Measurements from ENCODE around the gene SPATS2. TPM values are rescaled to one million over a fixed set of nuclear protein-coding genes. Genes with fewer than 3 reads are reported as not detected.

The SPATS2 gene
- total and polyA plus RNA-seq, 2 donors (not counting 3 experiments of a cell fraction or from before 2014, with no cell fraction given): 55.8 to 66.5 TPM

DNA sequence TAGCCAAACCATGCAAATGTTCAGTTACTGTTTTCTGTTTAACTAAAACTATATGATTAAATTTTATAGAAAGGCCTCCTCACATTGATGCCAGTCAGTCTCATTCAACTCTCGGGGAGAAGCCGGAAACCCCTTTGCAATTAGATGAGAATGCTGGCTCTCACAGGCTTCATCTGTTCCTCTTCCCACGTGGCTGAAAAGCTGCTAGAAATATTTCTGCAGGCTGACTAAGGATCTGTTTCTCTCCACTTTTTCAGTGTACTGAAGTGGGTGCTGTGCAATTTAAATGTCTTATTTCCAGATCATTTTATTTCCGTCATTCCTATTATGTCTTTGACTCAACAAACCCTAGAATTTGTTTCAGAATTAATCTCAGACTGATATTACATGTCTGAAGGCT lies 154.1 kb downstream of the SPATS2 start:
- no peaks in the 10 kb centered on the region for H3K9me1 ChIP-seq (replicated peaks; ENCODE audit: control insufficient read depth, extremely low read depth, insufficient read depth, low read length)
- no peak overlapping the region for H3K9ac ChIP-seq (replicated peaks; ENCODE audit: extremely low read depth, insufficient read depth, low read length)
- H3K4me2 ChIP-seq (ENCODE audit: insufficient read depth, low read length): no peak overlapping the region
- H3K27ac ChIP-seq (ENCODE audit: insufficient read depth, low read depth, low read length): no peak overlapping the region
- peaks cover 10% of the 10 kb centered on the region for H3K4me1 ChIP-seq (ENCODE audit: control insufficient read depth, extremely low read depth, insufficient read depth, low read length)
- no peak overlapping the region for H3K4me3 ChIP-seq (replicated peaks in 1 of 3; ENCODE audit: insufficient read depth in 1 of 3, low read depth in 1 of 3, low read length in 3 of 3)
- H3K36me3 ChIP-seq (ENCODE audit: control insufficient read depth in 2 of 2, extremely low read depth in 1 of 2, insufficient read depth in 2 of 2, low read length in 2 of 2): peaks cover 23 to 35% of the 10 kb centered on the region in 2 experiments
- H3K9me3 ChIP-seq (replicated peaks; ENCODE audit: control insufficient read depth, insufficient read depth, low read length): no peaks in the 10 kb centered on the region
- POLR2A ChIA-PET: no interaction called here
- BruUV-seq (replicated peaks): no TSS peak
- TF ChIP-seq POLR2AphosphoS5 (IDR thresholded peaks at IDR 0.05; ENCODE audit: insufficient read depth, low read depth, low read length): no peak
- TF ChIP-seq FOS (IDR thresholded peaks at IDR 0.05; ENCODE audit: borderline replicate concordance, insufficient read depth, low read length): no peak
- TF ChIP-seq POLR2A (IDR thresholded peaks at IDR 0.05; ENCODE audit: low read depth, low read length): no peak
- TF ChIP-seq EZH2 (IDR thresholded peaks at IDR 0.05; ENCODE audit: borderline replicate concordance, low read depth, low read length, severe bottlenecking): no peak
- TF ChIP-seq JUN (IDR thresholded peaks at IDR 0.05; ENCODE audit: borderline replicate concordance, insufficient read depth, insufficient read length, low read depth): no peak
- no peak for TF ChIP-seq MYC (IDR thresholded peaks at IDR 0.05; ENCODE audit: low read depth, low read length)
- TF ChIP-seq, protein P1, sequence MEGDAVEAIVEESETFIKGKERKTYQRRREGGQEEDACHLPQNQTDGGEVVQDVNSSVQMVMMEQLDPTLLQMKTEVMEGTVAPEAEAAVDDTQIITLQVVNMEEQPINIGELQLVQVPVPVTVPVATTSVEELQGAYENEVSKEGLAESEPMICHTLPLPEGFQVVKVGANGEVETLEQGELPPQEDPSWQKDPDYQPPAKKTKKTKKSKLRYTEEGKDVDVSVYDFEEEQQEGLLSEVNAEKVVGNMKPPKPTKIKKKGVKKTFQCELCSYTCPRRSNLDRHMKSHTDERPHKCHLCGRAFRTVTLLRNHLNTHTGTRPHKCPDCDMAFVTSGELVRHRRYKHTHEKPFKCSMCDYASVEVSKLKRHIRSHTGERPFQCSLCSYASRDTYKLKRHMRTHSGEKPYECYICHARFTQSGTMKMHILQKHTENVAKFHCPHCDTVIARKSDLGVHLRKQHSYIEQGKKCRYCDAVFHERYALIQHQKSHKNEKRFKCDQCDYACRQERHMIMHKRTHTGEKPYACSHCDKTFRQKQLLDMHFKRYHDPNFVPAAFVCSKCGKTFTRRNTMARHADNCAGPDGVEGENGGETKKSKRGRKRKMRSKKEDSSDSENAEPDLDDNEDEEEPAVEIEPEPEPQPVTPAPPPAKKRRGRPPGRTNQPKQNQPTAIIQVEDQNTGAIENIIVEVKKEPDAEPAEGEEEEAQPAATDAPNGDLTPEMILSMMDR (IDR thresholded peaks at IDR 0.05; ENCODE audit: extremely low read depth in 1 of 2, insufficient read depth in 1 of 2, low read depth in 1 of 2, low read length in 2 of 2): no peak
- TF ChIP-seq, protein P2, sequence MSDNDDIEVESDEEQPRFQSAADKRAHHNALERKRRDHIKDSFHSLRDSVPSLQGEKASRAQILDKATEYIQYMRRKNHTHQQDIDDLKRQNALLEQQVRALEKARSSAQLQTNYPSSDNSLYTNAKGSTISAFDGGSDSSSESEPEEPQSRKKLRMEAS (IDR thresholded peaks at IDR 0.05; ENCODE audit: insufficient read depth, insufficient read length): no peak
- TF ChIP-seq GATA2 (IDR thresholded peaks at IDR 0.05; ENCODE audit: insufficient read depth, insufficient read length, low read depth, low read length): no peak
- H2AFZ ChIP-seq (ENCODE audit: low read depth, low read length): no peak overlapping the region
- no peaks in the 10 kb centered on the region for H3K79me2 ChIP-seq (ENCODE audit: control insufficient read depth, insufficient read depth, low read length)
- no peaks in the 10 kb centered on the region for H4K20me1 ChIP-seq (replicated peaks; ENCODE audit: control insufficient read depth, extremely low read depth, insufficient read depth, low read length)
- DNase-seq (ENCODE audit: low read depth, low spot score) (no peak), FAIRE-seq (no peak)
- intact Hi-C loops (cut with micrococcal nuclease): no loop called here
- CTCF ChIA-PET: interaction anchor here (2.2 kb wide), 1 partner anchor 163 kb away, joined by 12 read pairs; no protein-coding TSS in a partner anchor
- dilution Hi-C loops (cut with MboI; ENCODE audit: extremely low pct_ligation_motif_present, low sequenced_read_pairs): loop anchor here (25.0 kb wide), 1 partner anchor 159 kb away; the partner anchor contains the start of gene SPATS2
- no peaks in the 10 kb centered on the region for H3K27me3 ChIP-seq (ENCODE audit: control insufficient read depth in 2 of 2, insufficient read depth in 2 of 2, low read length in 2 of 2)

All from endothelial cell of umbilical vein (primary cell).